ENCODE results near the gene CDC26.

The CDC26 gene

DNA sequence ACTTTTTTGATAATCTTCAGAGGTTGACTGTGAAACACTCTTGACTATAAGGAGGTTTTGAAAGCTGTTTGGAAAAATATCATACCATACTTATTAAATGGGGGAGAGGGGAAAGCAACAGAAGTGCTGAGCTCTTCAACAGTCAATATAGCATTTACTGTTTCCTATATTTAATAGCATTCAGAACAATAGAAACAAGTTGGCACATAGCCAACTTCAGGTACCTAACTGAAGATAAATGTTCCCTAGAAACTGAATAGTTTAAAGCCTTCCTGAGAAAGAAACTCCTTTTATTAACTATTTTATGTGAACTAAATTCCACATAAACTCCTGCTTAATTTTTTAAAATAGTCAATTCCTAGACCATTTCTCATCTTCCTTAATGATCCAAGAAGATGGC, 27.7 kb downstream of the CDC26 start:
- Histone ChIP-seq H3K4me3 (ENCODE audit: low read length) (no peak overlapping the region), H3K9me2 (replicated peaks; ENCODE audit: insufficient read depth, low read length) (no peaks in the 10 kb centered on the region), H3F3A (ENCODE audit: insufficient read depth, low read length) (no peaks in the 10 kb centered on the region), H2AFZ (ENCODE audit: low read length) (no peak overlapping the region), H3K9me3 (replicated peaks; ENCODE audit: insufficient read depth, low read length) (no peaks in the 10 kb centered on the region), H3K36me3 (replicated peaks; ENCODE audit: insufficient read depth, low read length) (no peaks in the 10 kb centered on the region), H4K20me1 (ENCODE audit: insufficient read depth, low read length) (no peaks in the 10 kb centered on the region), H3K4me1 (ENCODE audit: low read length) (peaks cover 4% of the 10 kb centered on the region; the same call in 1 of the 2 replicates), H3K27me3 (replicated peaks; ENCODE audit: insufficient read depth, low read length) (no peaks in the 10 kb centered on the region), H3K27ac (ENCODE audit: low read length) (no peak overlapping the region), H3K79me2 (ENCODE audit: low read length) (no peaks in the 10 kb centered on the region), H3K9ac (ENCODE audit: low read length) (no peak overlapping the region), H3K4me2 (ENCODE audit: low read depth, low read length) (no peak overlapping the region)
- TF ChIP-seq EZH2phosphoT487 (IDR thresholded peaks at IDR 0.05; ENCODE audit: low read length) (no peak), EZH2 (optimal IDR thresholded peaks at IDR 0.05; ENCODE audit: low read depth, low read length) (no peak)
- DNase-seq: no peak

DNA sequence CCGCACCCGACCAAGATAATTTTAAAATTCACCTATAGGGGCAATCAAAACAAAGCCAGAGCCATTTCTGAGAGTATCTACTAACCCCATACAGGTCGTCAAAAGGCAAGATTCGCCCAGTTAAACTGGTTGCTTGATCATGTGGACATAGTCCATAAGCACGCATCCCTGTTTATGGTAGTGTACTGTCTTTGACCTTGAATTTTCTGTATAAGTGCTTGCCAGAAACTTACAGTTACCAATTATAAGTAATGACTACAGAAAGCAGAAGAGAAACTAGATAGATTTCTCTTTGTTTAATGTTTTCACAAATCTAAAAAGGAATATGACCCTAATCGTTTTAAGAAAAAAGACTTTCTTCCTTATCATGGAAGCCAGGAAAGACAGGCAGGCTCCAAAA, 28.4 kb downstream of the CDC26 start:
- no peak overlapping the region for H3K4me3 ChIP-seq (ENCODE audit: low read length)
- no peaks in the 10 kb centered on the region for H3K9me3 ChIP-seq (replicated peaks; ENCODE audit: insufficient read depth, low read length)
- H3K27me3 ChIP-seq (replicated peaks; ENCODE audit: insufficient read depth, low read length): no peaks in the 10 kb centered on the region
- H3K9ac ChIP-seq (ENCODE audit: low read length): no peak overlapping the region
- no peaks in the 10 kb centered on the region for H3K36me3 ChIP-seq (replicated peaks; ENCODE audit: insufficient read depth, low read length)
- no peaks in the 10 kb centered on the region for H3K79me2 ChIP-seq (ENCODE audit: low read length)
- H3K4me1 ChIP-seq (ENCODE audit: low read length): peaks cover 4% of the 10 kb centered on the region; the same call in 1 of the 2 replicates
- DNase-seq: no peak
- H3K9me2 ChIP-seq (replicated peaks; ENCODE audit: insufficient read depth, low read length): no peaks in the 10 kb centered on the region
- no peak overlapping the region for H3K4me2 ChIP-seq (ENCODE audit: low read depth, low read length)
- H3F3A ChIP-seq (ENCODE audit: insufficient read depth, low read length): no peaks in the 10 kb centered on the region
- no peak overlapping the region for H2AFZ ChIP-seq (ENCODE audit: low read length)
- no peaks in the 10 kb centered on the region for H4K20me1 ChIP-seq (ENCODE audit: insufficient read depth, low read length)
- no peak overlapping the region for H3K27ac ChIP-seq (ENCODE audit: low read length)
- no peak for TF ChIP-seq EZH2 (optimal IDR thresholded peaks at IDR 0.05; ENCODE audit: low read depth, low read length)
- TF ChIP-seq, protein P1, sequence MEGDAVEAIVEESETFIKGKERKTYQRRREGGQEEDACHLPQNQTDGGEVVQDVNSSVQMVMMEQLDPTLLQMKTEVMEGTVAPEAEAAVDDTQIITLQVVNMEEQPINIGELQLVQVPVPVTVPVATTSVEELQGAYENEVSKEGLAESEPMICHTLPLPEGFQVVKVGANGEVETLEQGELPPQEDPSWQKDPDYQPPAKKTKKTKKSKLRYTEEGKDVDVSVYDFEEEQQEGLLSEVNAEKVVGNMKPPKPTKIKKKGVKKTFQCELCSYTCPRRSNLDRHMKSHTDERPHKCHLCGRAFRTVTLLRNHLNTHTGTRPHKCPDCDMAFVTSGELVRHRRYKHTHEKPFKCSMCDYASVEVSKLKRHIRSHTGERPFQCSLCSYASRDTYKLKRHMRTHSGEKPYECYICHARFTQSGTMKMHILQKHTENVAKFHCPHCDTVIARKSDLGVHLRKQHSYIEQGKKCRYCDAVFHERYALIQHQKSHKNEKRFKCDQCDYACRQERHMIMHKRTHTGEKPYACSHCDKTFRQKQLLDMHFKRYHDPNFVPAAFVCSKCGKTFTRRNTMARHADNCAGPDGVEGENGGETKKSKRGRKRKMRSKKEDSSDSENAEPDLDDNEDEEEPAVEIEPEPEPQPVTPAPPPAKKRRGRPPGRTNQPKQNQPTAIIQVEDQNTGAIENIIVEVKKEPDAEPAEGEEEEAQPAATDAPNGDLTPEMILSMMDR (IDR thresholded peaks at IDR 0.05; ENCODE audit: low read length): no peak
- no peak for TF ChIP-seq EZH2phosphoT487 (IDR thresholded peaks at IDR 0.05; ENCODE audit: low read length)

DNA sequence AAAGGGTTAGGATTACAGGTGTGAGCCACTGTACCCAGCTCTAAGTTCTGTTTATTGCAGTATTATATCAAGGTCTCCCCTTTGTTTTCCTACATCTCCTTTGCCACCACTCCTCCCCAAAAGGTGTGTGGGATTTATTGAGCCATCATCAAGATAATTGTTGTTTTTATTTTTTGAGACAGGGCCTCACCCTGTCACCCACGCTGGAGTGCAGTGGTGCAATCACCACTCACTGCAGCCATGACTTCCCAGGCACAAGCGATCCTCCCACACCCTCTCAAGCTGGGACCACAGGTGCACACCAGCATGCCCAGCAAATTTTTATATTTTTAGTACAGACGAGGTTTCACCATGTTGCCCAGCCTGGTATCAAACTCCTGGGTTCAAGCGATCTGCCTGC, 29.5 kb downstream of the CDC26 start:
- no peaks in the 10 kb centered on the region for H3F3A ChIP-seq (ENCODE audit: insufficient read depth, low read length)
- H3K4me2 ChIP-seq (ENCODE audit: low read depth, low read length): no peak overlapping the region
- H3K27me3 ChIP-seq (replicated peaks; ENCODE audit: insufficient read depth, low read length): no peaks in the 10 kb centered on the region
- H2AFZ ChIP-seq (ENCODE audit: low read length): no peak overlapping the region
- H3K79me2 ChIP-seq (ENCODE audit: low read length): no peaks in the 10 kb centered on the region
- H3K9me3 ChIP-seq (replicated peaks; ENCODE audit: insufficient read depth, low read length): no peaks in the 10 kb centered on the region
- no peak overlapping the region for H3K27ac ChIP-seq (ENCODE audit: low read length)
- no peak overlapping the region for H3K9ac ChIP-seq (ENCODE audit: low read length)
- no peak for DNase-seq
- no peaks in the 10 kb centered on the region for H3K9me2 ChIP-seq (replicated peaks; ENCODE audit: insufficient read depth, low read length)
- TF ChIP-seq, protein P1 (IDR thresholded peaks at IDR 0.05; ENCODE audit: low read length): no peak
- TF ChIP-seq EZH2phosphoT487 (IDR thresholded peaks at IDR 0.05; ENCODE audit: low read length) (no peak), EZH2 (optimal IDR thresholded peaks at IDR 0.05; ENCODE audit: low read depth, low read length) (no peak)
- H3K4me3 ChIP-seq (ENCODE audit: low read length): no peak overlapping the region
- H4K20me1 ChIP-seq (ENCODE audit: insufficient read depth, low read length): no peaks in the 10 kb centered on the region
- peaks cover 4% of the 10 kb centered on the region; the same call in 1 of the 2 replicates for H3K4me1 ChIP-seq (ENCODE audit: low read length)
- no peaks in the 10 kb centered on the region for H3K36me3 ChIP-seq (replicated peaks; ENCODE audit: insufficient read depth, low read length)

DNA sequence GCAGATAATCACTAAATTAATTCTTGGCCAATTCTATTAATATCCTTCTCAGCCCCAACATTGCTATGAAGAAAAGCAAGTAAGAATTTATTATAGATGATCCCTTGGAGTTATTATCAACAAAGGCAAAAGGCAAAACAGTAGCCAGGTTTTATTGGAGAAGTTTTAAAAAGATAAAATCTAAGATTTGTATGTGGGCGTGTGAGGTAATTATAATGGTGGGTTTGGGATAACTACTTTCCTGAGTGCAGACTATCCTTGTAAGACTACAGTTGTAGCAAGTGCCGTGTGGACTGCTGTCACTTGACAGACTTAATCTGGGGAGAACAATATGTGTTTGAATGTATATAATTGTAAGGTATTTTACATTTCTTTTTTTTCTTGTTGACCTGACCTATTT, 30.8 kb downstream of the CDC26 start:
- Histone ChIP-seq H3K9me2 (replicated peaks; ENCODE audit: insufficient read depth, low read length) (no peaks in the 10 kb centered on the region), H3K36me3 (replicated peaks; ENCODE audit: insufficient read depth, low read length) (no peaks in the 10 kb centered on the region), H3K9me3 (replicated peaks; ENCODE audit: insufficient read depth, low read length) (no peaks in the 10 kb centered on the region), H3K9ac (ENCODE audit: low read length) (no peak overlapping the region), H3K79me2 (ENCODE audit: low read length) (no peaks in the 10 kb centered on the region), H3K4me2 (ENCODE audit: low read depth, low read length) (no peak overlapping the region), H3K27me3 (replicated peaks; ENCODE audit: insufficient read depth, low read length) (no peaks in the 10 kb centered on the region), H2AFZ (ENCODE audit: low read length) (no peak overlapping the region), H4K20me1 (ENCODE audit: insufficient read depth, low read length) (no peaks in the 10 kb centered on the region), H3K4me1 (ENCODE audit: low read length) (peaks cover 4% of the 10 kb centered on the region; the same call in 1 of the 2 replicates), H3K27ac (ENCODE audit: low read length) (no peak overlapping the region), H3K4me3 (ENCODE audit: low read length) (no peak overlapping the region), H3F3A (ENCODE audit: insufficient read depth, low read length) (no peaks in the 10 kb centered on the region)
- no peak for DNase-seq
- TF ChIP-seq EZH2phosphoT487 (IDR thresholded peaks at IDR 0.05; ENCODE audit: low read length): no peak
- TF ChIP-seq EZH2 (optimal IDR thresholded peaks at IDR 0.05; ENCODE audit: low read depth, low read length): no peak
- TF ChIP-seq, protein P1 (IDR thresholded peaks at IDR 0.05; ENCODE audit: low read length): no peak
